Bronchial epithelial cell (primary cell): ENCODE data around the gene CDH26. TPM values are rescaled to one million over a fixed set of nuclear protein-coding genes. Genes with fewer than 3 reads are reported as not detected.

Experiments
- DNase-seq: peaks from one replicate; pipeline ENCODE4 v3.0.0-alpha.2; 2010; ENCODE audit warnings: low read depth
- FAIRE-seq: peaks from 2 replicates; lab custom pipeline; 2011; peaks lifted over from hg19 to GRCh38; lab: Jason Lieb, UNC
- H3K27me3 ChIP-seq: 2 replicates; pipeline ENCODE4 v1.5.1; 2011; ENCODE audit warnings: low read length; ENCODE audit not compliant: control insufficient read depth, insufficient read depth
- H3K36me3 ChIP-seq: 2 replicates; pipeline ENCODE4 v1.5.1; 2011; ENCODE audit warnings: low read length; ENCODE audit not compliant: control insufficient read depth, insufficient read depth
- H3K4me3 ChIP-seq: 2 replicates; pipeline ENCODE4 v1.5.1; 2011; ENCODE audit warnings: mild to moderate bottlenecking, low read depth, low read length, control low read depth
- CTCF ChIP-seq: IDR thresholded peaks from 2 replicates; pipeline ENCODE4 v1.5.1; 2011; ENCODE audit warnings: mild to moderate bottlenecking, moderate library complexity, low read length, control low read depth, inconsistent platforms; ENCODE audit not compliant: insufficient read depth, severe bottlenecking
- total RNA-seq: library from RNA; depleted of rRNA; stranded (reverse); fragments of >200 nt; gene quantifications from 2 replicates; pipeline ENCODE4 v1.2.1, GENCODE V29; 2014

CDH26 gene
- total RNA-seq, 1 donor from 2014 or later = 2.4 TPM

GRCh38 chr20:59996108-59996507 is 37.9 kb downstream of the CDH26 start:
- no peaks in the 10 kb centered on the region for H3K27me3 ChIP-seq
- no peak for TF ChIP-seq CTCF
- no peak overlapping the region for H3K4me3 ChIP-seq
- DNase-seq (no peak), FAIRE-seq (no peak)
- no peaks in the 10 kb centered on the region for H3K36me3 ChIP-seq

- no peak for FAIRE-seq
- DNase-seq = no peak
- no peak for TF ChIP-seq CTCF
- Histone ChIP-seq H3K4me3 (no peak overlapping the region), H3K36me3 (no peaks in the 10 kb centered on the region), H3K27me3 (no peaks in the 10 kb centered on the region)
These were observed 39.7 kb downstream of the CDH26 start for GRCh38 chr20:59997896-59998295.

GRCh38 chr20:59999502-59999901 is 41.3 kb downstream of the CDH26 start:
- Histone ChIP-seq H3K36me3 (no peaks in the 10 kb centered on the region), H3K4me3 (no peak overlapping the region), H3K27me3 (no peaks in the 10 kb centered on the region)
- DNase-seq (no peak), FAIRE-seq (no peak)
- no peak for TF ChIP-seq CTCF

GRCh38 chr20:60000271-60001042 is 42.2 kb downstream of the CDH26 start:
- no peak for FAIRE-seq
- no peaks in the 10 kb centered on the region for H3K36me3 ChIP-seq

GRCh38 chr20:60001108-60001507 is 42.9 kb downstream of the CDH26 start:
- Histone ChIP-seq H3K4me3 (no peak overlapping the region), H3K27me3 (no peaks in the 10 kb centered on the region), H3K36me3 (no peaks in the 10 kb centered on the region)
- DNase-seq (no peak), FAIRE-seq (no peak)
- no peak for TF ChIP-seq CTCF

More at GRCh38 chr20:60000271-60001042, 42.2 kb downstream of the CDH26 start:
- Histone ChIP-seq H3K4me3 (no peak overlapping the region), H3K27me3 (no peaks in the 10 kb centered on the region)
- no peak for TF ChIP-seq CTCF
- no peak for DNase-seq
